ENCODE data around the gene CAMKMT.

CAMKMT gene

DNA sequence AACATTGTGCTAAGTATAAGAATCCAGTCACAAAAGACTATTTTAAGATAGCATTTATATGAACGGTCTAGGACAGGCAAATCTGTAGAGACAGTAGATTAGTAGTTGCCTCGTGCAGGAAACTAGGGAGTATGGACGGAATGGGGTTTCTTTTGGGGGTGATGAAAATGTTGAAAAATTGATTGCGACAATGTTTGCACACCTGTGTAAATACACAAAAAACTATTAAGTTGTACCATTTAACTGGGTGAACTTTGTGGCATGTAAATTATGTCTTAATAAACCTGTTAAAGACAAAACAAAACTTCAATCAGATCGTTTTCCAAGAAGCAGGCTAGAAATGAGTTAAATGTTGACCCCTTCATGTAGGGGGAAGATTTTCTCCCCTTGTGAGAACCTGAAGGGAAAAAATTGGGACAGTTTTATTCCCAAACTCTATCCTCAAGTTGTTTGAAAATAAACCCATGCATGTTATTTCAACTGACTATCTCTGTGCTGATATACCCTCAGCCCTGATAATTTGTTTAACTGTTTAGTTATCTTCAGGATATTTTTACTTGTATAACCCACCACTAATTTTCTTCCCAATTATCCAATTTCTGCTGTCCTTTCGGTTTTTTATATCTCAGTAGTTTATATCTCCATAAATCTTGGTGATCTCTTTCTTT is 87.2 kb downstream of the CAMKMT start:
- TF ChIP-seq, protein P1, sequence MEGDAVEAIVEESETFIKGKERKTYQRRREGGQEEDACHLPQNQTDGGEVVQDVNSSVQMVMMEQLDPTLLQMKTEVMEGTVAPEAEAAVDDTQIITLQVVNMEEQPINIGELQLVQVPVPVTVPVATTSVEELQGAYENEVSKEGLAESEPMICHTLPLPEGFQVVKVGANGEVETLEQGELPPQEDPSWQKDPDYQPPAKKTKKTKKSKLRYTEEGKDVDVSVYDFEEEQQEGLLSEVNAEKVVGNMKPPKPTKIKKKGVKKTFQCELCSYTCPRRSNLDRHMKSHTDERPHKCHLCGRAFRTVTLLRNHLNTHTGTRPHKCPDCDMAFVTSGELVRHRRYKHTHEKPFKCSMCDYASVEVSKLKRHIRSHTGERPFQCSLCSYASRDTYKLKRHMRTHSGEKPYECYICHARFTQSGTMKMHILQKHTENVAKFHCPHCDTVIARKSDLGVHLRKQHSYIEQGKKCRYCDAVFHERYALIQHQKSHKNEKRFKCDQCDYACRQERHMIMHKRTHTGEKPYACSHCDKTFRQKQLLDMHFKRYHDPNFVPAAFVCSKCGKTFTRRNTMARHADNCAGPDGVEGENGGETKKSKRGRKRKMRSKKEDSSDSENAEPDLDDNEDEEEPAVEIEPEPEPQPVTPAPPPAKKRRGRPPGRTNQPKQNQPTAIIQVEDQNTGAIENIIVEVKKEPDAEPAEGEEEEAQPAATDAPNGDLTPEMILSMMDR (IDR thresholded peaks at IDR 0.05; ENCODE audit: low read depth, low read length, missing control alignments): no peak
- DNase-seq (ENCODE audit: extremely low read depth, low read depth): no peak
- no peak overlapping the region for H3K4me3 ChIP-seq (replicated peaks; ENCODE audit: low read depth, low read length)

DNA sequence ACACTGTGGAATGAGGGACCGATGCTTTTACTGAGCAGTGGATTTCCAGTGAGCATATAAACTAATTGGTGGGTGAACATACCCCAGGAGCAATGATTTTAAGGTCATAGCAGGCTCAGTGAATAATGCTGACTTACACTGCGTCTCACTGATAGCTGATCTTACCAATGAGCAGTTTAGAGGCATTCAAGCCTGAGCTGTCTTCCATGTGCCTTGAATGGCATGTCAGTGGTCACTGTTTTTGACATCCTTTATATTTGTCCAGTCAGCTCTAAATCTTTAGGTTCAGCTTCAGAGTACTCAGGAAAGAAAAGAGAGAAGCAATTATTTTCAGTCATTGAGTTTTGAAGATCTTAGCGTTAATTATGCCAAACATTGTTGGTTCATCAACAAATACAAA is 88.3 kb downstream of the CAMKMT start:
- H3K4me3 ChIP-seq (replicated peaks; ENCODE audit: low read depth, low read length): no peak overlapping the region
- TF ChIP-seq, protein P1 (IDR thresholded peaks at IDR 0.05; ENCODE audit: low read depth, low read length, missing control alignments): no peak
- no peak for DNase-seq (ENCODE audit: extremely low read depth, low read depth)

DNA sequence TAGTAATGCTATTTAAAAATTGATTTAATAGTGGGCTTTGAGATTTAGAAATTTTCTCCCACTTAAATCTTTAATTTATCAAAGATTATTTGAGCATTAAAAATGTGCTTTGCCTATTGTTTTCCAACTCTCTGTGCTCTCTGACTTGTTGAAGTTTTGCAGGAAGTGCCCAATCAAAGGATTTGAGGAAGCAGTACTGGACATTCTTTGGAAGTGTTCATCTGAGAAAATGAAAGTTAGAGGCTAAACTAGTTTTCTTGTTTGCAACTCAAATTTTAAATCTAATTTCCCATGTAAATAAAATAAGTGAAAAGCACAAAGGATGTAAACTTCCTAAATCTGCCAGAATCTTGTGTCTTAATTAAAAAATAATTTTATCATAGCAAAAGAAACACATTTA is 89.1 kb downstream of the CAMKMT start:
- no peak overlapping the region for H3K4me3 ChIP-seq (replicated peaks; ENCODE audit: low read depth, low read length)
- TF ChIP-seq, protein P1 (IDR thresholded peaks at IDR 0.05; ENCODE audit: low read depth, low read length, missing control alignments): no peak
- DNase-seq (ENCODE audit: extremely low read depth, low read depth): no peak

DNA sequence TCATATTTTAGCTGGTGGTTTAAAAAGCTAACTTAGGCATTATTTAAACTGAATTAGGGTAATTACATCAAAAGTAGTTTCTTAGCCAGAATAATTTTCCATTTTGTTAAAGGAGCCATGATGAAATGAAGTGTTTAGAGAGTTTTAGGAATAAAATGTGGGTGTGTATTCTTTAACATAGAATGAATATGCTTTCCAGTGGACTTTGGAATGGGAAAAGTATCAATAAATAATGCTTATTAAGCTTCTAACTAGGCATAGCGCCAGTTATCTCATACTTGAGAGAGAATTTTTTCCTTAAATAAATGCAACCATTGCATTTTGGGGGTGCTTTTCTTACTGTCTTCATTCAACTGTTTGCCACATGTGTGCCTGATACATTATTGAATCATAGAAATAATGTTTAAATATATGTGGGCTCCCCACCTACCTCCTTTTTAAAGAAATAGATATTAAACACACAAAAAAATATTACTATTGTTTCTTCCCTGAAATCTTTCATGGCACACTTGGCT is 90.4 kb downstream of the CAMKMT start:
- no peak overlapping the region for H3K4me3 ChIP-seq (replicated peaks; ENCODE audit: low read depth, low read length)
- TF ChIP-seq, protein P1 (IDR thresholded peaks at IDR 0.05; ENCODE audit: low read depth, low read length, missing control alignments): no peak
- no peak for DNase-seq (ENCODE audit: extremely low read depth, low read depth)

DNA sequence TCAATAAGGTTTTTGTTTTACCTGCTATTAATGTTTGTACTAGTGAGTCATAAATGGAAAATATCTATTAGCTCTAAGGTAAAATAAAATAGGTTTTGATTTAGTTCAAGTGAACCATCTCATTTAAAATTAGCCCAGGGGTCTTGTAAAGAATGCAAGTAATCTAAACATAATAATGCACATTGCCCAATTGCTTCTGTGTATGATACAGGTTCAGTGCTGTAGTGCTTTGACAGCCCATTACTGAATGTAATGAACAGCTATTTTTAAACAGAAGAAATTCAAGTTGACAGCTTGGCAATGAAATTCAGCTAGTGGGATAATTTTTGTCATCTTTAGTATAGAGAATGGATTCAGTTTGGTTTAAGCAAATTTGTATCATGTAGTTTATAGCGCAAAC is 91.5 kb downstream of the CAMKMT start:
- no peak for DNase-seq (ENCODE audit: extremely low read depth, low read depth)
- TF ChIP-seq, protein P1 (IDR thresholded peaks at IDR 0.05; ENCODE audit: low read depth, low read length, missing control alignments): no peak
- H3K4me3 ChIP-seq (replicated peaks; ENCODE audit: low read depth, low read length): no peak overlapping the region

DNA sequence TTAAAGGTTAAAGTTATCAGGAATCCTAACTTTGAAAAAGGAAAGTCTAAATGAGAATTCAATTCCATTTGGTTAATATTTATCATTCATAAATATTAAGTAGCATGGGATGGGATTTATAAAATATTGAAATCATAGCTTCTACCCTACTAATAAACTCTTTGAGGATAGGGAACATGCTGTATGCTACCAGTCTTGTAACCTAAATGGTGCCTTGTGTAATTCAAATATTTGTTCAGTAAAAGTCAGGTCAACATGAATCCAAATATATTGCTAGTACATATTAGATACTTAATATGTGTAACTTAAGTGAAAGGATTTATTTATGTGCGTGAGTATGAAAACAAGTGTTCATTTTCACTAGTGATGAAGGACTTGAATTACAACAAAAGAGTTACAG is 94.1 kb downstream of the CAMKMT start:
- DNase-seq (ENCODE audit: extremely low read depth, low read depth): no peak
- TF ChIP-seq, protein P1 (IDR thresholded peaks at IDR 0.05; ENCODE audit: low read depth, low read length, missing control alignments): no peak
- H3K4me3 ChIP-seq (replicated peaks; ENCODE audit: low read depth, low read length): no peak overlapping the region

DNA sequence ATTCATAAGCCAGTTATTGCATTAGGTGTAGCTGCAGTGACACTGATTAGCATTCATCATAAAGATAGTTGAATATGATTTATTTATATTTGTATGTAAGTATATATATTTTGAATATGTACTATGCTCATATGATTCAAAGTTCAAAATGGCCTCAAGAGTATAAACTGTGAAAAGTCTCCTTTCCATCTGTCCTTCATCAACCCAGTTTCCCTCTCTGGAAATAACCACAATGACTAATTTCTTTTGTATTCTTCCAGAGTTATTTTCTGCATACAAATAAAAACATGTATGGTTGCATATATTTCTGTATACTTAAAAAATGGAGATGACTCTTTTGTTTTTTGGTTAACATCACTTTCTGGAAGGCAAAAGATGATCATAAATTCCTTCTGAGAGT is 95.2 kb downstream of the CAMKMT start:
- H3K4me3 ChIP-seq (replicated peaks; ENCODE audit: low read depth, low read length): no peak overlapping the region
- DNase-seq (ENCODE audit: extremely low read depth, low read depth): no peak
- TF ChIP-seq, protein P1 (IDR thresholded peaks at IDR 0.05; ENCODE audit: low read depth, low read length, missing control alignments): no peak
